HG03025 (cell line): ENCODE data around the gene MOGAT3.

ENCODE experiments used
- ATAC-seq: cut with Tn5 transposase; IDR thresholded peaks from one replicate; pipeline ENCODE4 v1.9.1; 2021; ENCODE audit warnings: mild to moderate bottlenecking, moderate library complexity; ENCODE audit not compliant: unreplicated experiment, low FRiP score

The MOGAT3 gene

DNA sequence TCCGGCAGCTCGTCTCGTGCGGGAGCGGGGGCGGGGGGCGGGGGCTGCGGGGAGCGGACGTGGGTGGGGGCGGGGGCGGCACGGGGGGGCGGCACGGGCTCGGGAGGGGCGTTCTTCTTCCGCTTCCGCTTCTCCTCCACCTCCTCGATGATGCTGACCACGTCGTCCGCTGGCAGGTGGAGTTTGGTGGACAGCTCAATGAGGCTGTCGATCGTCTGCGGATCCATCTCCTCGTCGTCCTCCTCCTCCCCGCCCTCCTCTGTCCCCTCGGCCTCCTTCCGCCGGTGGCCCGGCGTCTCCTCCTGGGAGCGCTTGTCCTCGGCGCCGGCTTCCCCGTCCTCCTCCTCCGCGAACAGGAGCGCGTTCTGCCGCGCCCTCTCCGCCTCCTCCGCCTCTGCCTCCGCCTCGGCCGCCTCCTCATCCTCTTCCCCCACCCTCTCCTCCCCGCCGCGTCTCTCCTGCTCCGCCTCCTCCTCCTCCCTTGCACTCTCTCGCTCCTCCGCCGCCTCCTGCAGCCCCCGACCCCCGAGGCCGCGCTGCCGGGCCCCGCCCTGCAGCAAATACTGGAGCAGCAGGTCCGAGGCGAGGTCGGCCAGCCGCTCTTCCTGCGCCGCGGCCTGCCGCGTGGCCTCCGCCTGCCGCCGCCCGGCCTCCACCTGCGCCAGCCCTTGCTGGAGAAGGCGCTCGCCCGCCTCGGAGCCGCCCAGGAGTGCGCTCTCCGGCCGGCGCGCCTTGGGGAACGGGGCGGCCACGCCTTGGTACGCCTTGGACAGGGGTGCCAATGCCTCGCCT is 37.4 kb downstream of the MOGAT3 start:
- no peak for ATAC-seq

DNA sequence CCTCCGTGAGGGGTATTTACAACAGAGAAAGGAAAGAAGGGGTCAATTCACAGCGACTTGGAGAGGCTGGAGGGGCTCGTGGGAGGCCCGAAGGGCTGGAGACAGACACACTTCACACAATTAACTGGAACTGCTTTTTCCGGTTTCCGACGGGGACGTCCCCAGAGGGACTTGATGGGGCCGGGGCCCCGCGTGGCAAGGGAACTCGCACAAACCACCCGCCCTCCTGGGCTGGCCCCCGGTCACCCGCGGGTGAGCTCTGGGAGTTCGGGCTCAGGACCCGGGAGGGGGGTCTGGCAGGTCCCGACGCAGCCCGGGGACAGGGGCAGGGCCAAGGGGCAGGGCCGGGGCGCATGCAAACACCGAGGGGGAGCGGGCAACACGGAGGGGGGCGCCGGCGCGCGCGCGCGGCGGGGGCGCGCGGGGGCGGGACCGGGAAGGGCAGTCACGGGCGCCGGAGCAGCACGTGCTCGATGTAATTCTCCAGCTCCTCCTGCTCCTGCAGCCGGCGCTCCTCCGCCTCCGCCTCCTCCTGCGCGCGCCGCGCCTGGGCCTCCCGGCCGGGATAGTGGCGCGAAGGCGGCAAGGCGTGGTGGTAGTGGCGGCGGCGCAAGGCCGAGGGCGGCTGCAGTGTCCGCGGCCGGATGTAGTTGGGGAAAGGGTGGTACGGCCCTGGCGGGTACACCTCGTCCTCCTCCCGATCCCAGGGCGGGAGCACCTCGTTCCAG is 38.1 kb downstream of the MOGAT3 start:
- no peak for ATAC-seq

DNA sequence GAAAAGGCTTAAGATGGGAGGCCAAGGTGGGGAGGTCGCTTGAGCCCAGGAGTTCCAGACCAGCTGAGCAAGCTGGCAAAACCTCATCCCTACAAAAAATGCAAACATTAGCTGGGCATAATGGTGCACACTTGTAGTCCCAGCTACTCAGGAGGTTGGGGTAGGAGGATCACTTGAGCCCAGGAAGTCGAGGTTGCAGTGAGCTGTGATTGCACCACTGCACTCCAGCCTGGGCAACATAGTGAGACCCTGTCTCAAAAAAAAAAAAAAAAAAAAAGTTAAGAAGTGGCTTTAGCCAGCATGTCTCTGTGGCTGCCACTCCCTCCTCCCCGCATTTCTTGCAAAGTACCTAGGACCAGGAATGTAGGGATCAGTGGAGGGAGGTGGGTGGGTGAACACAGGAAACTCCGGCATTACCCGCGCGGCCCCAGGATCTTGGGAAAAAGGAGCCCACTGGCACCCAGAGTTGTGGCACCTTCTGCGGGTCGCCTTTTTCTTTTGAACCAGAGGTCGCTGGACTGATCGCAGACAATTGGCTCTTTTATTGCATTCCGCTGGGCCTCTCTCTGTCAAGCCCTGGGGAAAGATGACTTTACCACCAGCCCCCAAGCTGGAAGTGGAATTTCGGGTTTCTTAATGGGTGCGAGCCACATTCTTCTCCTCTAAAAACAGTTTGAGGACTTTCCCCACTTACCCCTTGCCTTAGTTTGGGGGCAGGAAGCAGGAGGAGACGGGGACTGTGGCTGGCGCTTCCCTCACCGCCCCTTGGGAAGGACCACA is 39.0 kb downstream of the MOGAT3 start:
- ATAC-seq, result no peak

DNA sequence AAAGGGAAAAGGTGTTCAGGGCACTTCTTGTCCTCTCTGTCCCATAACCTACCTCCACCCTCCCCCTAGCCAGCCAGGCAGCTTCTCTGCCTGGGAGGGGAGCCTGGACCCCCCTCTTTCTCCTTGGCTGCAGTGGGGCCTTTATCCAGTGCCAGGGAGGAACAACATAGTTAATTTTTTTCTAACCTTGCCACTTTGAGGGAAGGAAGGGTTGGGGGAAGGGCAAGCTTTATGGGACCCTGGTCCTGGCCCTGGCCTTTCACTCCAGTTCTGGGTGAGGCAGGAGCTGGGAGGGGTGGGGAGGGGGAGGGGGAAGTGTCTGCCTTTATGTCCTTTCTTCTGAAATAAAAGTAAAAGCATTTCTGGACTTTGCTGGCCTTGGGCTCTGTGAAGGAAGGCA is 39.9 kb downstream of the MOGAT3 start:
- ATAC-seq, result no peak

DNA sequence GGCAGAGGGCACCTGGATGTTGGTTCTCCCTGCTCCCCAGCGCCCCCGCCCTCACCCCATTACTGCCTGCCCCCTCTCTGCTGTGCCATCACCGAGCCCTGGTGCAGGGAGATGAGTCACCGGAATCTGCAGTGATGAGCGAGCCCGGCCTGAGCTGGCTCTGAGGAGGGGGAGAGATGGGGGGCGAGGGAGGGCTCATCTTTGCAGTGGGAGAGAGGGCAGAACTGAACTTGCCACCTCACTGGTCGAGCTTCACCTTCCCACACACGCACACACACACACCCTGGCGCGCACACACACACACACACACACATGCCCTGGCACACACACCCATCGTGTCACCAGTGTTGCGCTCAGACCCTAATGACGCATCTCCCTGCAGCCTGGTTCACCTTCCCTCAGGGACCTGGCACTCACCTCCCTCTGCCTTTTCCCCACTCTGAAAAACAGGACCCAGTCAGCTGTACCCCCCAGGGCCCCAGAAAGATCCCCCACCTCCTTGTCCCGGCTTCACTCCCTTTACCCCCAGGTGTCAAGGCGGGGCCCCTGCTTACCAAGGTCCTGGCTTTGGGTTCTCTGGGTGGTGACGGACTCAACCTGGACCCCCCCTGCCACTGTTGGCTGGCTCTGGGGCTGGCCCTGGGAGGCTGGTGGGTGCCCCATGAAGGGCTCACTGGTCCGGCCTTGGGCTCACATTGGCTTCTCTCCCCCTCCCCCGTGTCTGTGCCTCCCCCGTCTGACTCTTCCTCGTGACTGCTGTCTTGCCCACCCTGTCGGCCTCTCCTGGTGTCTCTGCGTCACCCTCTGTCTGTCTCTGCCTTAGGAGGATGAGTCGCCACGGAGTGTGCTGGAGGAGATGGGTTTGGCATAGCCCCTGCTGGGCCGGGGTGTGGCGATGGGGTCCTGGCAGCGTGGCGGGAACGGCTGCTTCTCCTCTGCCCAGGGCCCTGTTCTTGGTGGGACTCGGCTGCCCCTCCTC is 40.9 kb downstream of the MOGAT3 start:
- no peak for ATAC-seq

DNA sequence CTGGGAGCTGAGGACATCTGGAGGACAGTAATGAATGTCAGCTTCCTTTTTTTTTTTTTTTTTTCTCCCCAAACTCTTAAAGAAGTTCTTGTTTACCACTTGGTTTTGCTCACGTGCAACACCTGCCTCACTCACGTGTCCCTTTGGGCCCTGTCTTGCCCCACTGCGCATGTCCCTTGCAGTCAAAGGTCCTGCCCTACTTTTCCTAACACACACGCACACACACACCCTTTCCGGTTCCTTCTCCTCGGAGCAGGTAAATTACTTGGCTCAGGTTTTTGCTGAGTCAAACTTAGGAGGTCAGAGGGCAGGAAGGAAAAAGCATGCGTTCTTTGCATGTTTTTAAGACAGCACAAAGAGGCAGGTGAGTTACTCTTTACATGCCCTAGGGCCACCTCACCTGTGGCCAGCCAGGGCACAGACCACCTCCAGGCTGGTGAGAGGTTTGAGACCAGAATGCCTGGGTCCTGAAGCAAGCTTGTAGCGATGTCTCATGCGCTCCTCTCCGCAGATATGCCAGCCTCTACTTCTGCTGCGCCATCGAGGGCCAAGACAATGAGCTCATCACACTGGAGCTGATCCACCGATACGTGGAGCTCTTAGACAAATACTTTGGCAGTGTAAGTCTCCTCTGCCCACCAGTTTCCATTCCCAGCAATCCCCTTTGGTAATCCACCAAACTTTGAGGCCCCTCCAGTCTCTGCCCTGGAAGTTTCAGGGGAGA is 43.8 kb downstream of the MOGAT3 start:
- no peak for ATAC-seq

DNA sequence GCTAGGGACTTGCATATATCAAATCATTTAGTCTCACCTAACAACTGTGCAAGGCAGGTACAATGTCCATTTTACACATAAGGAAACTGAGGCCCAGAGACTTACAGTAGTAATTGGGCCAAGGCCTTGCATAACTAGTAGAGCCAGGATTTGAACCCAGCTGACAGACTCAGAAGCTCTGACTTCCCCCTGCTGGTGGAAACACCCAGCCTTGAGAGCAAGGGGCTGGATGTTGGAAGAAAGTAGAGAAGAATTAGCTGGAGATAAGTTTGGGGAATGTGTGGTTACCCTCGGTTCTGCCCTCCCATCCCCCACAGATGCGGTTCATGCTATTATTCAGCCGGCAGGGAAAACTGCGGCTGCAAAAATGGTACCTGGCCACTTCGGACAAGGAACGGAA is 44.6 kb downstream of the MOGAT3 start:
- ATAC-seq, result no peak

DNA sequence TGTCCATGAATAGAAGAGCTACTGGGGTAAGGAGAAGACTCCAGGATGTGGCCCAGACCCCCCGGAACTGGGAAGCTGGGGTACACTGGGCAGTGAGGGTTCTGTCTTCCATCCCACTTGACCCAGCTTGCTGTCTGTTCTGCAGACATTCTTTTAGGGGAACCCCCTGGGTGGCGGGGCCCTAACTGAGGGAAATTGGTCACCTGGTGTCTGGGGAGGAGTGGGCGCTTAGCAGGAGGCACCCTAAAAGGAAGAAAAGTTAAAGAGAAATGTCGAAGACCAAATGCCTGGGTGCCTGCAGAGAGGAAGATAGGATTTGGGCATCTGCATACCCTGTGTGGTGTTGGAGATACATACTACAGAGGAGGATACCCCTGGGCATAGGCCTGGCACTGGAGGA is 45.5 kb downstream of the MOGAT3 start:
- no peak for ATAC-seq

DNA sequence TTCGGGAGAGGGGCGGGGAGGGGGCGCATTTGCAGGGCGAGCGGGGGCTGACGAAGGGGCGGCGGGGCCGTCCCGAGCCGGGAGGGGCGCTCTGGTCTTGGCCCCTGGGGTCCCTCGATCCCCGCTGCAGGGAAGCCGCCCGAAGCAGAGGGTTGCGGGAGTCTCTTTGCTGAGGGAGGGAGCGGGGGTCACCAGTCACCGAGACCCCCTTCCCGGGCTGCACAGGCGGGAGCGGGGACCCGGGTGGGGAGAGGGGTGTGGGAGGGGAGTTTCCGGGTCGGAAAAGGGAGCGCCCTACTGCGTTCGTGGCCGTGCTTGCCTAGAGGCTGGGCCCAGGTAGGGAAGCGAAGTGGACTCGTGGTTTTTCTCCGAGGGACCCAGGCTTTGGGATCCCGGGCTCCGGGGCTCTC is 46.1 kb downstream of the MOGAT3 start:
- ATAC-seq, result no peak

DNA sequence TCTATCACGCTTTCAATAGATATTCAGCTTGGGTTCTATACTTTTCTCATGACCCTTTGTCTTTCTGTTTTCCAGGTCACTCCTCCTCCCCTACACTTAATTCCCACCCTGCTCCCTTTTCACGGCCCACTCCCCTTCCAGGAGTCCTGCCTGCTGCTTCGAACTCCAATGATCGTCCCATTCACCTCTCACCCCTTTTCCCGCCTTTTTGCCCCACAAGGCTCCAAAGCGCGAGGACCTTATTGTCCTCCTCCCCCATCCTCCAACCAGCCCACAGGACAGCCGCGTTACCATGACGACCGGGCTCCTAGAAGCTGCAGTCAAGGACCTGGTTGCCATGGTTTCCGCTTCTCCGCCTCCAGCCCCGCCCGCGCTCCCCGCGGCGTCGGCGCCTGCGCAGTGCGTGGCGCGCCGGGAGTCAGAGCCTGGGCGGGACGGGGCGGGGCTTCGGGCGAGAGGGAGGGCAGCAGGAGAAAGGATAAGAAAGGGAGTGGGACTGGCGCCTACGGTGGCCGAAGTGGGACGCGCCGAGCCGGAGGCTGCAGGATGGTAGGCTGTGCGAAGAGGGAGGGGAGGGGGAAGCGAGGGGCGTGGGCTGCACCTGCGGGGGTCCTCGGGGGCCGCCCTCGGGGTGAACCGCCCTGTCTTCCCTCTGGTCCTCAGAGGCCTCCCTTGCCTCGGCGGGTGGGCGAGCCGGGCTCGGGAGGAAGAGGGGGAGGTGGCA is 46.7 kb downstream of the MOGAT3 start, which contains the start of gene AP1S1:
Gene AP1S1, plus strand, starts transcription at position 508 of the 724 bp plus-strand sequence. Its CDS starts 39 bp downstream, at position 547.
- peak; percentile 73 for ATAC-seq

DNA sequence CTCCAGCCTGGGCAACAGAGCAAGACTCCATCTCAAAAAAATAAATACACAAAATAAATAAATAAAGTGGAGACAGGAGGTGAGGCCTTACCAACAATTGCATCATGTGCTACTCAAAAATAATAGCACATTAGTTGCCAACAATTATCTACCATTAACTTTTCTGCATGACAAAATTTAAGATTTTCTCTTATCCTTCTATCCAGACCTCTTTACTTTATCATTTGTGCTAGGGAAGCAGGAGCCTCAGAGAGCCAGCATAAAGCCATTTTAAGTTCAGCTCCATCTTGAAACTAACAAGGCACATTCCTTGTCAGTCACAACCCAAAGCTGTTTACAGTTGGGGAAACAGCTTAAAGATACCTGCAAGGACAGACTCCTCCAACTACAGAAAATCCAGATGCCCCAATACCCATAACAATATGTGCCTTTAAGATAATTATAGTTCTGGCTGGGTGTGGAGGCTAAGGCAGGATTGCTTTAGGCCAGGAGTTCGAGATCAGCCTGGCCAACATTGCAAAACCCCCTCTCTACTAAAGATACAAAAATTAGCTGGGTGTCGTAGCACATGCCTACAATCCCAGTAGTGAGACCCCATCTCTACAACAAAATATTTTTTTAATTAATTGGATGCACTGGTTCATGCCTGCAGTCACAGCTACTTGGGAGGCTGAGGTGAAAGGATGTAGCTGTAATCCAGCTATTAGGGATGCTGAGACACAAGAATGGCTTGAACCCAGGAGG is 48.8 kb downstream of the MOGAT3 start:
- ATAC-seq, result no peak
